NB4 (cell line): ENCODE measurements around the gene USF3.
A peak's percentile ranks its signal among the peaks of the same experiment; 100 is the strongest.

Experiments used
- DNase-seq: peaks from one replicate; pipeline ENCODE4 v3.0.0; 2010; ENCODE audit warnings: low read depth
- H3K4me3 ChIP-seq: one replicate; pipeline ENCODE4 v1.5.1; 2011; ENCODE audit warnings: mild to moderate bottlenecking, low read depth, low read length, moderate library complexity
- CTCF ChIP-seq: IDR thresholded peaks from one replicate; pipeline ENCODE4 v1.5.1; 2012; ENCODE audit warnings: low read depth, low read length
- MAX ChIP-seq: IDR thresholded peaks from 2 replicates; pipeline ENCODE4 v1.6.1; 2011; ENCODE audit warnings: low read depth, low read length
- MYC ChIP-seq: IDR thresholded peaks from 2 replicates; pipeline ENCODE4 v1.6.1; 2011; ENCODE audit warnings: low read depth, low read length
- POLR2A ChIP-seq: IDR thresholded peaks from 2 replicates; pipeline ENCODE4 v1.6.1; 2011; ENCODE audit warnings: mild to moderate bottlenecking; ENCODE audit not compliant: insufficient read length; ENCODE audit errors: extremely low read depth

The USF3 gene

GRCh38 chr3:113634782-113635474 is 61.5 kb downstream of the USF3 start:
- no peak overlapping the region for H3K4me3 ChIP-seq
- TF ChIP-seq MAX (no peak), MYC (no peak), POLR2A (no peak), CTCF (no peak)
- no peak for DNase-seq

- no peak overlapping the region for H3K4me3 ChIP-seq
- no peak for DNase-seq
- TF ChIP-seq CTCF = no peak
- no peak for TF ChIP-seq MAX
- TF ChIP-seq MYC = no peak
- TF ChIP-seq POLR2A = no peak
Observed at GRCh38 chr3:113631573-113631972, 64.9 kb downstream of the USF3 start.

- peak; percentile 52 for DNase-seq
- H3K4me3 ChIP-seq = no peak overlapping the region
- no peak for TF ChIP-seq CTCF
- TF ChIP-seq MYC = no peak
- no peak for TF ChIP-seq MAX
- no peak for TF ChIP-seq POLR2A
Observed at GRCh38 chr3:113630956-113631542, 65.4 kb downstream of the USF3 start.

- H3K4me3 ChIP-seq = no peak overlapping the region
- DNase-seq = no peak
- no peak for TF ChIP-seq POLR2A
- TF ChIP-seq CTCF = no peak
- no peak for TF ChIP-seq MYC
- no peak for TF ChIP-seq MAX
Observed at GRCh38 chr3:113629584-113630421, 66.6 kb downstream of the USF3 start.

GRCh38 chr3:113628788-113629187 is 67.7 kb downstream of the USF3 start:
- no peak overlapping the region for H3K4me3 ChIP-seq
- DNase-seq = peak; percentile 7
- TF ChIP-seq POLR2A (no peak), CTCF (no peak), MAX (no peak), MYC (no peak)
